Activated naive CD8-positive, alpha-beta T cell treated with anti-CD3 and anti-CD28 coated beads for 36 hours (primary cell): ENCODE measurements around the gene HCN2. TPM values are rescaled to one million over a fixed set of nuclear protein-coding genes. Genes with fewer than 3 reads are reported as not detected.
A peak's percentile ranks its signal among the peaks of the same experiment; 100 is the strongest.
"Not testable (repeated sequence)": the region's sequence is repeated elsewhere in the genome, so short reads cannot be mapped to it uniquely, and the experiment has no call there.

ENCODE experiments used
- DNase-seq: peaks from one replicate; pipeline ENCODE4 v3.0.0; 2021
- H3K27ac Mint-ChIP-seq: one replicate; pipeline ENCODE4 v1.8.0; 2022; ENCODE audit warnings: mild to moderate bottlenecking, moderate library complexity, mixed read lengths
- H3K27me3 Mint-ChIP-seq: one replicate; pipeline ENCODE4 v1.8.0; 2022; ENCODE audit warnings: mild to moderate bottlenecking, mixed read lengths
- H3K36me3 Mint-ChIP-seq: one replicate; pipeline ENCODE4 v1.8.0; 2021; ENCODE audit warnings: mild to moderate bottlenecking, mixed read lengths
- H3K4me1 Mint-ChIP-seq: one replicate; pipeline ENCODE4 v1.8.0; 2021; ENCODE audit warnings: mixed read lengths
- H3K4me3 Mint-ChIP-seq: one replicate; pipeline ENCODE4 v1.8.0; 2022; ENCODE audit warnings: mild to moderate bottlenecking, moderate library complexity, mixed read lengths
- H3K9me3 Mint-ChIP-seq: one replicate; pipeline ENCODE4 v1.8.0; 2022; ENCODE audit warnings: mixed read lengths
- total RNA-seq, 2 experiments: library from RNA; stranded (reverse); gene quantifications; one replicate each; pipeline ENCODE4 v1.2.3, GENCODE V29; 2021

The HCN2 gene
- total RNA-seq, 2 experiments from 2014 or later = 0.31 to 0.34 TPM

DNA sequence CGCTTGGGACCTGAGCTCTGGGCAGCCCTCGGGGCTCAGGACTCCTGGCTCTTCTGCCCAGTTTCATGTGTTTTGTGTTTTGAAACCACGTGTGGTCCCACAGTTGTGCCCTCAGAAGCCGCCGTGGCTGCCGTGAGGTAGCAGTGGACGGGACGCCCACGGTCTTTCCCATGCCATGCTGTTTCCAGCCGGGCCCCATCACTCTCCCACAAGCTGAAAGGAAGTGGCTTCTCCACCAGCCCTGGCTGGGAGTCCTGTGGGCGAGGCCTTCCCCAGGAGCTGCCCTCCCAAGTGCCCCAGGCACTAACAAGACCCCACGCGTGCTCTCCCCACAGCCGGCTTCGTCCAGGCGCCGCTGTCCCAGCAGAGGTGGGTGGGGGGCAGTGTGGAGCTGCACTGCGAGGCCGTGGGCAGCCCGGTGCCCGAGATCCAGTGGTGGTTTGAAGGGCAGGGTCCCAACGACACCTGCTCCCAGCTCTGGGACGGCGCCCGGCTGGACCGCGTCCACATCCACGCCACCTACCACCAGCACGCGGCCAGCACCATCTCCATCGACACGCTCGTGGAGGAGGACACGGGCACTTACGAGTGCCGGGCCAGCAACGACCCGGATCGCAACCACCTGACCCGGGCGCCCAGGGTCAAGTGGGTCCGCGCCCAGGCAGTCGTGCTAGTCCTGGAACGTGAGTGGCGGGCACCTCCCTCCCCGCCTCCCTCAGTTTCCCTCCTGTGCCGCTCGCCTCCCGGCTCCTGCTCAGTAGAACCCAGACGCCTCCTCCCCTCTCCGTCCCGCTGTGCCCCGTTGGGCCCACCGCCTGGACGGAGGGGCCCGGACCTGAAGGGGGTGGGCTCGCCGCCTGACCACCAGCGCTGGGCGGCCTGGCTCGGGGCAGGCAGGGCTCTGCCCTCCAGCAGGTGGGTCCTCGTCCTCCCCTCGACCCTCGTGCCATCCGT, 12.0 kb upstream of the HCN2 start:
- DNase-seq = no peak
- peaks cover 9% of the 10 kb centered on the region for H3K4me1 Mint-ChIP-seq
- no peaks in the 10 kb centered on the region for H3K27me3 Mint-ChIP-seq
- H3K9me3 Mint-ChIP-seq = no peaks in the 10 kb centered on the region
- H3K36me3 Mint-ChIP-seq = peaks cover 6% of the 10 kb centered on the region
- H3K27ac Mint-ChIP-seq = no peak overlapping the region
- H3K4me3 Mint-ChIP-seq = no peak overlapping the region

GRCh38 chr19:579111-579841, 10.4 kb upstream of the HCN2 start:
- H3K27me3 Mint-ChIP-seq = no peaks in the 10 kb centered on the region
- H3K4me3 Mint-ChIP-seq = no peak overlapping the region
- no peak overlapping the region for H3K27ac Mint-ChIP-seq
- H3K9me3 Mint-ChIP-seq = no peaks in the 10 kb centered on the region
- peaks cover 1% of the 10 kb centered on the region for H3K36me3 Mint-ChIP-seq
- DNase-seq = no peak
- peaks cover 7% of the 10 kb centered on the region for H3K4me1 Mint-ChIP-seq

GRCh38 chr19:579842-580155, 9.9 kb upstream of the HCN2 start:
- Mint-ChIP-seq H3K4me1 (peaks cover 7% of the 10 kb centered on the region), H3K4me3 (no peak overlapping the region), H3K9me3 (no peaks in the 10 kb centered on the region), H3K36me3 (peaks cover 1% of the 10 kb centered on the region), H3K27me3 (no peaks in the 10 kb centered on the region), H3K27ac (no peak overlapping the region)
- no peak for DNase-seq

DNA sequence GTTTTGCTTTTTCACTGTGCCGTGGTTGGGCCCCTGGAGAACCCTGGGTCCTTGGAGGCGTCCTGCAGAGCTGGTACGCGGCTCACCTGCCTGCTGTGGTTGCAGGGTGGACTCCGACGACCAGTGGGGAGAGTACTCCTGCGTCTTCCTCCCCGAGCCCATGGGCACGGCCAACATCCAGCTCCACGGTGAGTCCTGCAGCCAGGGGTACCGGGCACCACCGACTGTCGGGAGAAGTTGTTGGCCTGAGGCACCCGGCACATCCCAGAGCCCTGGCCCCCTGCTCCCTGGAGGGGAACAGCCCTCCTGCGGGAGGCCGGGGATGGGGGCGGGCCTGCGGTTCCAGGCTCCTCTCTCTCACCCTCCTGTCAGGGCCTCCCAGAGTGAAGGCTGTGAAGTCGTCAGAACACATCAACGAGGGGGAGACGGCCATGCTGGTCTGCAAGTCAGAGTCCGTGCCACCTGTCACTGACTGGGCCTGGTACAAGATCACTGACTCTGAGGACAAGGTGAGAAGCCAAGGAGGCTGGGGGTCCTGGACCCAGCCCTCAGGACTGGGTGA, 9.3 kb upstream of the HCN2 start:
- Mint-ChIP-seq H3K36me3 (peaks cover 1% of the 10 kb centered on the region), H3K27ac (no peak overlapping the region), H3K4me3 (no peak overlapping the region), H3K9me3 (no peaks in the 10 kb centered on the region), H3K4me1 (peaks cover 3% of the 10 kb centered on the region), H3K27me3 (no peaks in the 10 kb centered on the region)
- DNase-seq = no peak

DNA sequence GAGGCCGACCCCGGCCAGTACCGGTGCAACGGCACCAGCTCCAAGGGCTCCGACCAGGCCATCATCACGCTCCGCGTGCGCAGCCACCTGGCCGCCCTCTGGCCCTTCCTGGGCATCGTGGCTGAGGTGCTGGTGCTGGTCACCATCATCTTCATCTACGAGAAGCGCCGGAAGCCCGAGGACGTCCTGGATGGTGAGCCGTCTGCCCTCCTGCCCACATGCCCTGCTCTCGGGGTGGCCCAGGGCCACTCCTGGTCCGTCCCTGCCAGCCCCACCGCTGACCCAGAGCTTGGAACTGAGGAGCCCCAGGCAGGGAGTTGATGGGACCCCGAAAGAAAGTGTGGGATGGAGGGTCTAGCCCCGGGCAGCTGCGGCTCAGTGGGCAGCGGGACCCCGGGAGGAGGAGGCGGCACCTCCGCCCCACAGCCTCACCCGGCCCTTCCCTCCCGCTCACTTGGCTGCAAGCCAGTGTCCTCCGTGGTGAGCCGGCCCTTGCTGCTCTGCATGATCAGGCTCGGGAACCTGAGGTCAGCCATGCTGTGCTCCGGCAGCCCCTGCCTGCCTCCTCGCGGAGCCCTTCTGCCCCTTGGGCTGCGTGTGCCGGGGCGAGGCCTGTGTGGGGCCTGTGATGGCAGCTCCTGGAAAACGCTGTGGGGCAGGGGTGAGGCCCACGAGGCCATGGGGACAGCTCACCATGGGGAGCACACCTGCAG, 8.1 kb upstream of the HCN2 start:
- no peak overlapping the region for H3K4me3 Mint-ChIP-seq
- H3K36me3 Mint-ChIP-seq = peaks cover 1% of the 10 kb centered on the region
- DNase-seq = no peak
- H3K9me3 Mint-ChIP-seq = no peaks in the 10 kb centered on the region
- H3K4me1 Mint-ChIP-seq = peaks cover 3% of the 10 kb centered on the region
- no peak overlapping the region for H3K27ac Mint-ChIP-seq
- peaks cover 9% of the 10 kb centered on the region for H3K27me3 Mint-ChIP-seq

DNA sequence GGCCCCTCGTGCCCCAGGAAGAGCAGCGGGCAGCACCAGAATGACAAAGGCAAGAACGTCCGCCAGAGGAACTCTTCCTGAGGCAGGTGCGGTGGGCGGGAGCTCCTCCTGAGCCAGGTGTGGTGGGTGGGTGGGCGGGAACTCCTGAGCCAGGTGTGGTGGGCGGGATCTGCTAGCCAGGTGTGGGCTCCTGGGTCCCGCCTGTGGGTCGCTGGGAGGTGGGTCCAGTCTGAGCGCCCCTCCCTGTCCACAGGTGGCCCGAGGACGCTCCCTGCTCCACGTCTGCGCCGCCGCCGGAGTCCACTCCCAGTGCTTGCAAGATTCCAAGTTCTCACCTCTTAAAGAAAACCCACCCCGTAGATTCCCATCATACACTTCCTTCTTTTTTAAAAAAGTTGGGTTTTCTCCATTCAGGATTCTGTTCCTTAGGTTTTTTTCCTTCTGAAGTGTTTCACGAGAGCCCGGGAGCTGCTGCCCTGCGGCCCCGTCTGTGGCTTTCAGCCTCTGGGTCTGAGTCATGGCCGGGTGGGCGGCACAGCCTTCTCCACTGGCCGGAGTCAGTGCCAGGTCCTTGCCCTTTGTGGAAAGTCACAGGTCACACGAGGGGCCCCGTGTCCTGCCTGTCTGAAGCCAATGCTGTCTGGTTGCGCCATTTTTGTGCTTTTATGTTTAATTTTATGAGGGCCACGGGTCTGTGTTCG, 7.0 kb upstream of the HCN2 start:
- H3K9me3 Mint-ChIP-seq = no peaks in the 10 kb centered on the region
- H3K27me3 Mint-ChIP-seq = peaks cover 9% of the 10 kb centered on the region
- H3K36me3 Mint-ChIP-seq = peaks cover 1% of the 10 kb centered on the region
- no peak overlapping the region for H3K4me3 Mint-ChIP-seq
- no peak overlapping the region for H3K27ac Mint-ChIP-seq
- peaks cover 3% of the 10 kb centered on the region for H3K4me1 Mint-ChIP-seq
- no peak for DNase-seq

DNA sequence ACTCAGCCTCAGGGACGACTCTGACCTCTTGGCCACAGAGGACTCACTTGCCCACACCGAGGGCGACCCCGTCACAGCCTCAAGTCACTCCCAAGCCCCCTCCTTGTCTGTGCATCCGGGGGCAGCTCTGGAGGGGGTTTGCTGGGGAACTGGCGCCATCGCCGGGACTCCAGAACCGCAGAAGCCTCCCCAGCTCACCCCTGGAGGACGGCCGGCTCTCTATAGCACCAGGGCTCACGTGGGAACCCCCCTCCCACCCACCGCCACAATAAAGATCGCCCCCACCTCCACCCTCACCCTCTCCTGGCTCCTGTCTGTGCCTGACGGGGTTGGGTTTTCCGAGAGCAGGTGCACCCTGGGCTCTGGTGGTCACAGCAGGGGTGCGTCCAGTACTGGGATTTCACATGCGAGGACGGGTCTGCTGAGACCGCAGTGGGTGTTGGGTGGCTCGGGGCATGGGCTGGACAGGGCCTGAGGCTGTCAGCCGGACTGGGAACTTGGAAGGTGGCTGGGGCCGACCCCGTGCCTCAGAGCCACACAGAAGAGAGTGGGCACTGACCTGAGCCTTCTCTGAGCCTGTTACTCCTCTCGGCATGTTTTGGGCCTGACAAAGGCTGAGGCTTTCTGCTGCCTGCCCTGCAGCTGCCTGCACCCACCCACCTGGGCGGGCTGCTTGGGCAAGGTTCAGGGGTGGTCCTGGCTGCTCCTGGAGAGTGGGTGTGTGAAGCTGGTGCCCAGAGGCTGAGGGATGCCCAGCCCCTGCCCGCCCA, 6.3 kb upstream of the HCN2 start:
- H3K27ac Mint-ChIP-seq = no peak overlapping the region

DNA sequence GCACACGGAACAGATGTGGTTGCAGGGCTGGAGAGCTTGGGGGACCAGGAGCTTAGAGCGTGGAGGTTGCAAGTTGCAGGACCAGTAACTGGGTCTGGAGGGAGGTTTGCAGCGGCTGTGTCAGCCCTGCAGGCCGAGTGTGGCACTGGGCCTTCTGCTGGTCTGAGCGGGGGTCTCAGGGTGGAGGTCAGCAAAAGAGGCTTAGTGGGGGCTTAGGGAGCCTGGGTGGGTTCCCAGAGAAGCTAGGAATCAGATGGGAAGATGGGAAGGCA, 5.8 kb upstream of the HCN2 start:
- DNase-seq = no peak
- peaks cover 19% of the 10 kb centered on the region for H3K27me3 Mint-ChIP-seq
- H3K27ac Mint-ChIP-seq = no peak overlapping the region
- H3K9me3 Mint-ChIP-seq = no peaks in the 10 kb centered on the region
- H3K36me3 Mint-ChIP-seq = peaks cover 1% of the 10 kb centered on the region
- peak overlapping the region; percentile 10 for H3K4me3 Mint-ChIP-seq
- H3K4me1 Mint-ChIP-seq = peaks cover 3% of the 10 kb centered on the region

More for the DNA sequence above, 6.3 kb upstream of the HCN2 start:
- no peak for DNase-seq
- Mint-ChIP-seq H3K4me1 (peaks cover 3% of the 10 kb centered on the region), H3K27me3 (peaks cover 15% of the 10 kb centered on the region), H3K36me3 (peaks cover 1% of the 10 kb centered on the region), H3K9me3 (no peaks in the 10 kb centered on the region), H3K4me3 (no peak overlapping the region)

DNA sequence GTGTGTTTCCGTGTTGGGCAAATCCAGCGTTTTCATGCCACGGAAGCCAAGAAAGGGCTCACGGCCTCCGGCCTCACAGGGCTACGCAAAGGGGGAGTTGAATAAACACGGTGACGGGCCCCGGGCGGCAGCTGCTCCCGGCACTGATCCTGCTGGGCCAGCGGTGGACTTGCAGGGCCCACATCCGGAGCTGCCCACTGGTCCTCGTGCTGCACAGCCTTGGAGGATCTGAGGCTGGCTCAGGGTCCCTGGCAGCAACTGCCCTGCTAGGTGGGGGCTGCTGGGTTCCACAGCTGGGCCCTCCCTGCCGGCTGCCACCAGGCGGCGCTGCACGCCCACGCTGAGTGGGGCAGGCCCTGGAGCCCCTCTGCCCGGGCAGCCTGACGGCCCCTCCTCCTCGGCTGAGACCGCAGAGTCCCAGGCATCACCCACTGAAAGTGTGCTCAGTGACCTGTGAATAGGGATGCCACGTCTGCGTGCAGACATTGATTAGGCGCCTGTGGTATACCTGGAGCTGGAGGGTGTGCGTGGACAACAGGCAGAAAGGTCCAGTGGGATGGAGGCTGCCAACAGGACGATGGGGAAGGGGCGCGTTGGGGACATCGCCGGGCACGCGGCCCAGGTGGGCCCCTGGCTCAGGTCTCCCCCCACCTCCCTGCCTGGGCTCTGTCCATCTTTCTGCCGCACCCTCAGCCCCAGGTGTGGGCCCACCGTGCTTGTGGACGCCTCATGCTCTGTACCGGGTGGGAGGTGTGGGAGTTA, 5.3 kb upstream of the HCN2 start:
- Mint-ChIP-seq H3K27ac (no peak overlapping the region), H3K9me3 (no peaks in the 10 kb centered on the region), H3K4me1 (peaks cover 5% of the 10 kb centered on the region), H3K4me3 (no peak overlapping the region), H3K36me3 (peaks cover 1% of the 10 kb centered on the region), H3K27me3 (peaks cover 22% of the 10 kb centered on the region)
- DNase-seq = peak; percentile 73

GRCh38 chr19:585146-585545, 4.5 kb upstream of the HCN2 start:
- not testable (repeated sequence) for H3K4me1 Mint-ChIP-seq, H3K4me3 Mint-ChIP-seq, H3K27ac Mint-ChIP-seq, H3K36me3 Mint-ChIP-seq, DNase-seq, H3K9me3 Mint-ChIP-seq
- H3K27me3 Mint-ChIP-seq = peaks cover 22% of the 10 kb centered on the region

- Mint-ChIP-seq H3K4me1 (peaks cover 5% of the 10 kb centered on the region), H3K4me3 (no peak overlapping the region), H3K36me3 (no peaks in the 10 kb centered on the region), H3K9me3 (no peaks in the 10 kb centered on the region), H3K27me3 (peaks cover 25% of the 10 kb centered on the region), H3K27ac (no peak overlapping the region)
- DNase-seq = no peak
Measured at GRCh38 chr19:585551-586110, 4.0 kb upstream of the HCN2 start.

DNA sequence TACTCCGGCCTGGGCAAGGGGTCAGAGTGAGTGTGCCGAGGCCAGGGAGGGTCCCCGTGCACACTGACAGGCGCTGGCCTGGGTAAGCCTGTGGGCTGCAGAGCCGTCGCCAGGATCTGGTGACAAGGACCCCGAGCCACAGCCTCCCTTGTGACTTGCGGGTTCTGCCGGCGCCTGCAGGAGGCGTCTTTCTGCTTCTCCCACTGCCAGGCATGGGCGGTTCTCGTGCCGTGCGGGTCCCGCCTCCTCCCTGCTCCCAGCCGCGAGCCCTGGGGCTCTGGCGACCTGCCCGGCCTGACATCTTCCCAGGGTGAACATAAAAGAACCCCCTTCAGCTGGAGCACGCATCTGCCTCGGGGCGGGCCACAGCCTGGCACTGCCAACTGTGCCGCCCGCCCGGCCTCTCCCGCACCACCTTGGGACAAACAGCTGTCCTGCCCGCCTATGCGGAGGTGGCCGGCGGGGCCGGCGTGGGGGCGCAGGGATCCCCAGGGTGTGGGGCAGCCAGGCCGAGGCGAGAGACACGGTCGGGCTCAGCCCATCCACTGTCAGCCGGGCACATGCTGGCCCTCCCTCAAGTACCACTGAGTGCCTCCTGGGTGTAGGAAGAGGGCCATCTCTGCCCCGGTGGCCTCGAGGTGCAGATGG, 1.5 kb upstream of the HCN2 start:
- peaks cover 44% of the 10 kb centered on the region for H3K27me3 Mint-ChIP-seq
- peak; percentile 78 for DNase-seq
- no peak overlapping the region for H3K4me3 Mint-ChIP-seq
- H3K9me3 Mint-ChIP-seq = no peaks in the 10 kb centered on the region
- H3K27ac Mint-ChIP-seq = no peak overlapping the region
- peaks cover 5% of the 10 kb centered on the region for H3K4me1 Mint-ChIP-seq
- no peaks in the 10 kb centered on the region for H3K36me3 Mint-ChIP-seq
